OCI-LY7 (cell line): ENCODE measurements around the gene EBNA1BP2. TPM values are rescaled to one million over a fixed set of nuclear protein-coding genes. Genes with fewer than 3 reads are reported as not detected.

Experiments used
- Bru-seq: library from RNA; stranded (reverse); fragments of 400-500 nt; gene quantifications from one replicate; lab custom pipeline; 2021; lab: Mats Ljungman, UMichigan
- BruChase-seq, 2 experiments: library from RNA; stranded (reverse); fragments of 400-500 nt; gene quantifications; one replicate each; lab custom pipeline; 2021; lab: Mats Ljungman, UMichigan
- BruUV-seq: library from RNA; stranded (reverse); fragments of 400-500 nt; replicated peaks from 2 replicates; lab custom pipeline; 2021; lab: Mats Ljungman, UMichigan
- CTCF ChIA-PET: fragments of 300-600 bp; sonication (Branson Sonifier 250); formaldehyde crosslinking; loops from one replicate; lab custom pipeline; 2022; ENCODE audit warnings: antibody characterized with exemption; ENCODE audit not compliant: unreplicated experiment; lab: Charles Lee
- POLR2A ChIA-PET: fragments of 300-600 bp; sonication (Branson Sonifier 250); formaldehyde crosslinking; loops from one replicate; lab custom pipeline; 2022; ENCODE audit warnings: antibody characterized with exemption; lab: Charles Lee
- DNase-seq: peaks from one replicate; pipeline ENCODE4 v3.0.0-alpha.2; 2015; ENCODE audit warnings: low spot score
- H2AFZ ChIP-seq: fragments of 200-600 bp; sonication (generic), shearing (Covaris generic); 2 replicates; pipeline ENCODE4 v1.6.1; 2014; ENCODE audit warnings: mild to moderate bottlenecking, antibody characterized with exemption, low read length, moderate library complexity
- H3K27ac ChIP-seq: fragments of 200-600 bp; sonication (generic); 2 replicates; pipeline ENCODE4 v1.5.1; 2014; ENCODE audit warnings: mixed run types, low read depth, mild to moderate bottlenecking, moderate library complexity, low read length, inconsistent platforms; ENCODE audit not compliant: poor library complexity, severe bottlenecking
- H3K36me3 ChIP-seq: fragments of 200-600 bp; sonication (generic); 2 replicates; pipeline ENCODE4 v1.6.1; 2014; ENCODE audit warnings: mild to moderate bottlenecking, antibody characterized with exemption, low read length, moderate library complexity, mixed read lengths; ENCODE audit not compliant: insufficient read depth
- H3K4me1 ChIP-seq: fragments of 200-600 bp; sonication (generic); 2 replicates; pipeline ENCODE4 v1.5.1; 2014; ENCODE audit warnings: mild to moderate bottlenecking, low read length; ENCODE audit not compliant: insufficient read depth, poor library complexity, severe bottlenecking
- H3K4me2 ChIP-seq: fragments of 200-600 bp; sonication (generic); 2 replicates; pipeline ENCODE4 v1.6.1; 2014; ENCODE audit warnings: mild to moderate bottlenecking, low read length
- H3K4me3 ChIP-seq: fragments of 200-600 bp; sonication (generic); 2 replicates; pipeline ENCODE4 v1.5.1; 2014; ENCODE audit warnings: mild to moderate bottlenecking, low read depth, low read length; ENCODE audit not compliant: poor library complexity, severe bottlenecking
- H3K79me2 ChIP-seq: fragments of 200-600 bp; sonication (generic); 2 replicates; pipeline ENCODE4 v1.6.1; 2016; ENCODE audit warnings: low read depth, mild to moderate bottlenecking, low read length, moderate library complexity, mixed read lengths; ENCODE audit not compliant: insufficient read depth
- H3K9me2 ChIP-seq: fragments of 200-600 bp; sonication (generic); 2 replicates; pipeline ENCODE4 v1.6.1; 2016; ENCODE audit warnings: mild to moderate bottlenecking, low read length, mixed read lengths; ENCODE audit not compliant: insufficient read depth
- H3K9me3 ChIP-seq: fragments of 200-600 bp; sonication (generic); 2 replicates; pipeline ENCODE4 v1.6.1; 2014; ENCODE audit warnings: mild to moderate bottlenecking, mixed run types, low read length, mixed read lengths
- H4K20me1 ChIP-seq: fragments of 200-600 bp; sonication (generic); 2 replicates; pipeline ENCODE4 v1.6.1; 2014; ENCODE audit warnings: mild to moderate bottlenecking, antibody characterized with exemption, low read length, moderate library complexity, mixed read lengths; ENCODE audit not compliant: insufficient read depth
- EZH2phosphoT487 ChIP-seq: fragments of 200-600 bp; sonication (generic); IDR thresholded peaks from 2 replicates; pipeline ENCODE4 v1.6.1; 2018; ENCODE audit warnings: low read depth, borderline replicate concordance, mild to moderate bottlenecking, mixed run types, antibody characterized with exemption, low read length, moderate library complexity, mixed read lengths
- intact Hi-C: fragments of 100-400 bp; cut with micrococcal nuclease; formaldehyde crosslinking; loops from one replicate; pipeline ENCODE4 v1.10.0; 2022; ENCODE audit not compliant: unreplicated experiment
- long read RNA-seq: library from polyadenylated mRNA; stranded (forward); transcript quantifications from one replicate; pipeline ENCODE4 v2.0.0, GENCODE V29; 2022
- total RNA-seq, 2 experiments: library from RNA; depleted of rRNA in 1 of 2; stranded (reverse); fragments of >200 nt in 1 of 2; shearing (Covaris generic) in 1 of 2; gene quantifications; 2 replicates each; pipeline ENCODE4 v1.2.3, GENCODE V29; 2014 to 2022
- TF ChIP-seq, protein P1 (sequence below): fragments of 200-600 bp; sonication (generic); conservative IDR thresholded peaks from 2 replicates; pipeline ENCODE4 v1.5.1; 2014; ENCODE audit warnings: mild to moderate bottlenecking, antibody characterized with exemption, low read length, moderate library complexity, mixed read lengths

Gene EBNA1BP2, protein sequence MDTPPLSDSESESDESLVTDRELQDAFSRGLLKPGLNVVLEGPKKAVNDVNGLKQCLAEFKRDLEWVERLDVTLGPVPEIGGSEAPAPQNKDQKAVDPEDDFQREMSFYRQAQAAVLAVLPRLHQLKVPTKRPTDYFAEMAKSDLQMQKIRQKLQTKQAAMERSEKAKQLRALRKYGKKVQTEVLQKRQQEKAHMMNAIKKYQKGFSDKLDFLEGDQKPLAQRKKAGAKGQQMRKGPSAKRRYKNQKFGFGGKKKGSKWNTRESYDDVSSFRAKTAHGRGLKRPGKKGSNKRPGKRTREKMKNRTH
- total RNA-seq (2014; rRNA removed; shearing (Covaris generic)) (65.4 and 105 TPM in 2 replicates), total RNA-seq (2022) (48.4 and 63.0 TPM in 2 replicates), Bru-seq, nascent RNA (percentile 85 among the genes with signal in this experiment), BruChase-seq, experiment 1, labeled RNA remaining after a 6-hour chase (percentile 83 among the genes with signal in this experiment), BruChase-seq, experiment 2, labeled RNA remaining after a 2-hour chase (percentile 73 among the genes with signal in this experiment)
- long read RNA-seq, transcript EBNA1BP2-201 (9 exons, 1,322 nt), result major isoform, 114 of 134 reads
- long read RNA-seq, partial matches to known transcripts, result 5 of 134 reads
- long read RNA-seq, other reads (novel, unspliced or antisense), result 15 of 134 reads

DNA sequence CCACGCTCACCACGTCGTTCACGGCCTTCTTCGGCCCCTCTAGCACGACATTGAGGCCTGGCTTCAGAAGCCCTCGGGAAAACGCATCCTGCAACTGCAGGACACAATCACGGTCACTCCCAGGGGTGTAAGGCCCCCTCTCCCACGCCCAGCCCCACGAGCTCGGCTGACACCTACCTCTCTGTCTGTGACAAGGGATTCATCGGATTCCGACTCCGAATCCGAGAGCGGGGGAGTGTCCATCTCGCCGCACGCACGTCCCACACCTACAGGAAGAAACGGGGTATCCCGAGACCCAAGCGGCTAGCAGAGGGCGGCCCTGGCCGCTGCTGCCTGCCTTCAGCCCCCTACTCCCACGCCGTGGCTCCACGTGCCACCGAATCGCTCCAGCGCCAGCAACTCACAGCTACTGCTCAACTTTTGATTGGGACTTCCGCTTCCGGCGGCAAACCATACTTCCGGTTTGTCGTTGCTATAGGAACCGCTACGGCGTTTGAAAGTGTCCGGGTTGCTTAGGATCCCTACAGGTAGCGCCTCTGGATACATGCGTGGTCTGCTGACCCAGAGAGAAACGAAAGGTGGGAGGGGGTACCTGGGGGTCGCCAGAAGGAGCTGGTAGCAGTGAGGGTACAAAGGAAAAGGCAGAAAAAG lies at the start of gene EBNA1BP2, which contains the start of gene CFAP57:
Gene EBNA1BP2, minus strand, starts transcription at position 415 of the 651 bp plus-strand sequence. Its CDS starts 172 bp downstream, at position 243.
Gene CFAP57, plus strand, starts transcription at position 455 of the 651 bp plus-strand sequence. CDS start 424 bp downstream, outside the sequence.
- BruUV-seq, result no TSS peak
- H3K79me2 ChIP-seq, result peaks cover 16% of the 10 kb centered on the region
- DNase-seq, result peak; percentile 96
- H4K20me1 ChIP-seq, result no peaks in the 10 kb centered on the region
- ChIA-PET POLR2A (interaction anchor here (1.0 kb wide), 1 partner anchor 820 kb away, joined by 4 read pairs; no protein-coding TSS in a partner anchor), CTCF (interaction anchor here (0.6 kb wide), 1 partner anchor 608 kb away, joined by 3 read pairs; no protein-coding TSS in a partner anchor)
- H3K9me3 ChIP-seq, result no peaks in the 10 kb centered on the region
- no peak for TF ChIP-seq EZH2phosphoT487
- TF ChIP-seq, protein P1, sequence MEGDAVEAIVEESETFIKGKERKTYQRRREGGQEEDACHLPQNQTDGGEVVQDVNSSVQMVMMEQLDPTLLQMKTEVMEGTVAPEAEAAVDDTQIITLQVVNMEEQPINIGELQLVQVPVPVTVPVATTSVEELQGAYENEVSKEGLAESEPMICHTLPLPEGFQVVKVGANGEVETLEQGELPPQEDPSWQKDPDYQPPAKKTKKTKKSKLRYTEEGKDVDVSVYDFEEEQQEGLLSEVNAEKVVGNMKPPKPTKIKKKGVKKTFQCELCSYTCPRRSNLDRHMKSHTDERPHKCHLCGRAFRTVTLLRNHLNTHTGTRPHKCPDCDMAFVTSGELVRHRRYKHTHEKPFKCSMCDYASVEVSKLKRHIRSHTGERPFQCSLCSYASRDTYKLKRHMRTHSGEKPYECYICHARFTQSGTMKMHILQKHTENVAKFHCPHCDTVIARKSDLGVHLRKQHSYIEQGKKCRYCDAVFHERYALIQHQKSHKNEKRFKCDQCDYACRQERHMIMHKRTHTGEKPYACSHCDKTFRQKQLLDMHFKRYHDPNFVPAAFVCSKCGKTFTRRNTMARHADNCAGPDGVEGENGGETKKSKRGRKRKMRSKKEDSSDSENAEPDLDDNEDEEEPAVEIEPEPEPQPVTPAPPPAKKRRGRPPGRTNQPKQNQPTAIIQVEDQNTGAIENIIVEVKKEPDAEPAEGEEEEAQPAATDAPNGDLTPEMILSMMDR, result no peak
- peaks cover 18% of the 10 kb centered on the region for H3K4me1 ChIP-seq
- intact Hi-C loops, result no loop called here
- no peak within 1 kb of the TSS for H3K27ac ChIP-seq
- H3K36me3 ChIP-seq, result peaks cover 38% of the 10 kb centered on the region
- peak within 1 kb of the TSS; percentile 99 for H3K4me3 ChIP-seq
- H2AFZ ChIP-seq, result peak within 1 kb of the TSS; percentile 81
- peak within 1 kb of the TSS; percentile 94 for H3K4me2 ChIP-seq
- H3K9me2 ChIP-seq, result no peaks in the 10 kb centered on the region

DNA sequence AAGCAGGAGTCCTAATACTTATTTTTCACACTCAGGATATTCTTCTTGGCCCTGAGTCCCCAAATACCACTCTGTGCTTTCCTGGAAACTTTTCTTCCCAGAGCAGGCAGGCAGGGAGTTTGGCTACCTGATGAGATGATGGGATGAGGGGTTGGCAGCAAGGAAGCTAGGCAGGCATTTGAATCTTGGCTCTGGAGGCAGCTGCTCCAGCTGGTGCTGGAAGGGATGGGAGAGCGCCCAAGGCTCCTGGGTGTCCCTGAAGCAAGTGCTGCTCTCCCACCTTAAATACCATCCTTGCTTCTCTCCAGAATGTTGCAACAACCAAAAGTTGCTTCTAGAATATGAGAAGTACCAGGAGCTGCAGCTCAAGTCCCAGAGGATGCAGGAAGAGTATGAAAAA lies 49.7 kb upstream of the EBNA1BP2 start:
- no peaks in the 10 kb centered on the region for H3K79me2 ChIP-seq
- peak overlapping the region; percentile 99 for H2AFZ ChIP-seq
- BruUV-seq, result no TSS peak
- no peak for TF ChIP-seq EZH2phosphoT487
- TF ChIP-seq, protein P1, result no peak
- no peak for DNase-seq
- H3K9me3 ChIP-seq, result no peaks in the 10 kb centered on the region
- POLR2A ChIA-PET, result interaction anchor here (0.5 to 2.4 kb wide), 4 partner anchors 16 to 883 kb away, joined by 3 to 6 read pairs (median 3); partner anchors contain the start of gene KDM4A
- H3K36me3 ChIP-seq, result no peaks in the 10 kb centered on the region
- intact Hi-C loops, result loop anchor here (10.0 kb wide), 1 partner anchor 433 kb away; the partner anchor contains the start of gene KDM4A
- peak overlapping the region; percentile 73 for H3K27ac ChIP-seq
- H3K4me3 ChIP-seq, result peak overlapping the region; percentile 18
- no peaks in the 10 kb centered on the region for H4K20me1 ChIP-seq
- H3K9me2 ChIP-seq, result no peaks in the 10 kb centered on the region
- H3K4me2 ChIP-seq, result peak overlapping the region; percentile 60
- H3K4me1 ChIP-seq, result peaks cover 23% of the 10 kb centered on the region
- CTCF ChIA-PET, result no interaction called here
